Hypothalamus (tissue), 51 donors: Measurements from ENCODE around the gene MEPCE.

Source experiments
- DNase-seq, 51 donors: peaks; one replicate each; lab custom pipeline; 2025; lab: John Stamatoyannopoulos, UW

Gene MEPCE

DNA sequence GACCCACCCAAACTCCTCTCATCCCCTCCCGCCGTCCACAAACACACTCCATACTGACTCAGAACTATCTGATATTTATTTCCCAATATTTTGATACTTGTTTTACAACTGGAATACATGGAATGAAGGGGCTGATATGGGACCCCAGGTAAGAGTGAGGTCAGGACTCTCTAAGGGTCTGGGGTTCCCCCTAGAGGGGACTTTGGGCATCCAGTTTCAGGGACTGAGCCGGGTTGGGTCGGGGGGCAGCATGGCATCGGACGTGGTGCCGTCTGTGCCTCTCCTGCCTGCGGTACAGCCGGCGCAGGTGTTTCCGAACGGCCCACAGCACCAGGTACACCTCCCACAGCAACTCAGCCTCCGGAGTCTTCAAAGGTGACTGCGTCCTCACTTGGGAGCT lies 26.9 kb downstream of the MEPCE start:
- no peak for DNase-seq

DNA sequence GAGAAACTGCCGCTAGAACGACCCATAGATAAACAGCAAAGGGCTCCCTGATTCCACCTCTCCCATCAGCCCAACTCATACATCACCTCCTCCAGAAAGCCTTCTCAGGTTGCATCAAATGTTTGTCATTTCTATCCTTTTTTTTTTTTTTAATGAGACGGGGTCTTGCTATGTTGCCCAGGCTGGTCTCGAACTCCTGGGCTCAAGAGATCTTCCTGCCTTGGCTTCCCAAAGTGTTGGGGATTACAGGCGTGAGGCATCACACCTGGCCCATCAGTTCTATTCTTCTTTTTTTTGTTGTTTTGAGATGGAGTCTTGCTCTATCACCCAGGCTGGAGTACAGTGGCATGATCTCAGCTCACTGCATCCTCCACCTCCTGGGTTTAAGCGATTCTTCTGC lies 27.4 kb downstream of the MEPCE start:
- DNase-seq: no peak

DNA sequence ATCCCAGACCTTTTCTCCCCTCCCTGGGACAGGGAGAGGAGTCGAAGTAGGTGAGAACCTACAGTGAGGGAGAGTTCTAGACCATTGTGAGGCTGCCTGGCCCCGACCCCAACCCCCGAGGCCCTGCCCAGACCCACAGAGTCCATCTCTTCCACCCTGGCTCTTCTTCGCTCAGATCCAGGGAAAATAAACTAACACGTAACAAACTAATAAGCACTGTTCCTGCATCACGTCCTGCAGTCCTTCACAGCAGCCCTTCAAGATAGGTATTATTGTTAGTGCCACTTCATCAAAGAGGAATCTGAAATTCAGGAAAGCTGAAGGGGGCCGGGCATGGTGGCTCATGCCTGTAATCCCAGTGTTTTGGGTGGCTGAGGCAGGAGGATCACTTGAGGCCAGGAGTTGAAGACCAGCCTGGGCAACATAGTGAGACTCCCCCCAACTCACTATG lies 34.6 kb downstream of the MEPCE start, which contains the start of gene SPACDR:
Gene SPACDR, minus strand, starts transcription at position 51 of the 451 bp plus-strand sequence. CDS start 235 bp downstream, outside the sequence.
- DNase-seq: no peak

DNA sequence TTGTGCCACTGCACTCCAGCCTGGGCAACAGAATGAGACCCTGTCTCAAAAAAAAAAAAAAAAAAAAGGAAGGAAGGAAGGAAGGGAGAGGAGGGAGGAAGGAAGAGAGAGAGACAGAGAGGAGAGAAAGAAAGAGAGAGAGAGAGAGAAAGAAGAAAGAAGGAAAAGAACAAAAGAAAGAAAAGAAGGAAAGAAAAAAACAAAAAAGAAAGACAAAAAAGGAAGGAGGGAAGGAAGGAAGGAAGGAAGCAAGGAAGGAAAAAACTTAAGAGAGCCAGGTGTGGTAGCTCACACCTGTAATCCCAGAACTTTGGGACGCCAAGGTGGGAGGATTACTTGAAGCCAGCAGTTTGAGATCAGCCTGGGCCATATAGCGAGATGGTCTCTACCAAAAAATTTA lies 35.2 kb downstream of the MEPCE start:
- no peak for DNase-seq

DNA sequence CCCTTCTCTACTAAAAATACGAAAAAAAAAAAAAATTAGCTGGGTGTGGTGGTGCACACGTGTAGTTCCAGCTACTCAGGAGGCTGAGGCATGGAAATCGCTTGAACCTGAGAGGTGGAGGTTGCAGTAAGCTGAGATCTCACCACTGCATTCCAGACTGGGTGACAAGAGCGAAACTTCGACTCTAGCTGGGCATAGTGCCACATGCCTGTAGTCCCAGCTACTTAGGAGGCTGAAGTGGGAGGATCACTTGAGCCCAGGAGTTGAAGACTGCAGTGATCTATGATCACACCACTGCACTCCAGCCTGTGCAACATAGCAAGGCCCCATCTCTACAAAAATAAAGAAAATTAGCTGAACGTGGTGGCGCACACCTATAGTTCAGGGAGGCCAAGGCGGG lies 35.7 kb downstream of the MEPCE start:
- DNase-seq: no peak

DNA sequence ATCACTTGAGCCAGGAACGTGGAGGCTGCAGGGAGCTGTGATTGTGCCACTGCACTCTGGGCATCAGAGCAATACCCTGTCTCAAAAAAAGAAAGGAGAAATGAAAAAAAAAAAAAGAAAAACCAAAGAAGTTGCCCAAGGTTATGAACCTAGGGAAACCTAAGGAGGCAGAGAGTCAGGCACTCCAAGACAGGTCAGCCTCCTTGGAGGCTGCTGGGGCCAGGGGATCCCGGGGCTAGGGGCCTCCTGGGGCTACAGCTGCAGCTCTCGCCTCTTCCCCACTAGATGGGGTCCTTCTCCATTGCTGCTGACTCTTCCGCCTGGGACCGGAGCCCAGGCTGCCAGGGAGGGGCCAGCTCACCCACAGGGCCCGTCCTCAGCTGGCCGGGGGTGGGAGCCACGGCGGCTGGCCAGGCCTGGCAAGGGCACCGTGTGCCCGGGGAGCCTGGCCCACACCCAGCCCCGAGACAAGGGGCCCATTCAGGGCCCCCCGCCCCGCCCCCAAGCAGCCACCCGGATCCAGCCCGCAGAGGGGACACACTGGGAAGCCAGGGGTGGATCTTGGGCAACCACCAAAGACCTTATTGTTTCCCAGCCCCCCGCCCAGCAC lies 36.2 kb downstream of the MEPCE start:
- DNase-seq: peak; percentile 26 to 98 (median 92)

DNA sequence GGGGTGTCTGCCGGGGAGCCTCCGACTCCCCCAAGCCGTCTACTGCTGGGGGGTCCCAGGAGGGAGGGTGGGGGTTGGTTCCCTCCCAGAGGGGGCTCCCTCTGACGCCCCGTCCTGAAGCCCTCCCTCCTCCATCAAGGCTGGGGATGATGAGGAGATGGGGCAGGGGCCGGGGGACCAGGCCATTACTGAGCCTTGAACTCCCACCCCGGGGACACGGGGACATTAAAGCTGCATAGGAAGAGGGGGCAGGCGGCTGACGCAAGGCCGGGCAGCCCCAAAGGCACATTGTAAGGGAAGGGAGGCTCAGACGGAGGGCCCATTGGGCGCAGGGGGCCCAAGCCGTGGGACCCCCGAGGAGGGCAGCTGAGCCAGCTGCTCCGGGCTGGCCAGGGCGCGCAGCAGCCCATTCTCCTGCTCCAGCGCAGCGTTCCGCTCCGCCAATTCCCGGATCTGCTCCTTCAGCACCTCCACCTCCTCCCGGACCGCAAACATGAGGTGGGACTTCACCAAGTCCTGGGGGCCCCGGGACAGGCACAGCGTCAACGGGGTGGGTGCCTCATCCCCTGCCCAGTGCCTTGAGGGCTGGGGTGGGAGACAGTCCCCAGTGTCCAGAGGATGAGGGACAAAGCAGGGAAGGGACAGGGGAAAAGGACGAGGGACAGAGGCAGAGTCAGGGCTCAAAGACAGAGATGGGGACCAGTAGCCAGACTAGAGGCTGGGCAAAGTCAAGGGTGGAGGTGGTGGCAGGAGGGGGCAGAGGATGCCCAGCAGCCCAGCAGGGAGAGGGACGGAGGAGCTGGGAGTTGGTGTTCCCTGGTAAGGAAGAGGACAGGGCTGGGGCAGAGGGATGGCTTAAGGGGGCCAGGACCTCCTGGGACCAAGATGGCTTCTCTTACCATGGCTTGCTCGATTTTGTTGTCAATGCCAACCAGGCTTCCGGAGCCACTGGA lies 37.3 kb downstream of the MEPCE start:
- peak in 12 of 51 donors; percentile 14 to 67 (median 37) for DNase-seq

DNA sequence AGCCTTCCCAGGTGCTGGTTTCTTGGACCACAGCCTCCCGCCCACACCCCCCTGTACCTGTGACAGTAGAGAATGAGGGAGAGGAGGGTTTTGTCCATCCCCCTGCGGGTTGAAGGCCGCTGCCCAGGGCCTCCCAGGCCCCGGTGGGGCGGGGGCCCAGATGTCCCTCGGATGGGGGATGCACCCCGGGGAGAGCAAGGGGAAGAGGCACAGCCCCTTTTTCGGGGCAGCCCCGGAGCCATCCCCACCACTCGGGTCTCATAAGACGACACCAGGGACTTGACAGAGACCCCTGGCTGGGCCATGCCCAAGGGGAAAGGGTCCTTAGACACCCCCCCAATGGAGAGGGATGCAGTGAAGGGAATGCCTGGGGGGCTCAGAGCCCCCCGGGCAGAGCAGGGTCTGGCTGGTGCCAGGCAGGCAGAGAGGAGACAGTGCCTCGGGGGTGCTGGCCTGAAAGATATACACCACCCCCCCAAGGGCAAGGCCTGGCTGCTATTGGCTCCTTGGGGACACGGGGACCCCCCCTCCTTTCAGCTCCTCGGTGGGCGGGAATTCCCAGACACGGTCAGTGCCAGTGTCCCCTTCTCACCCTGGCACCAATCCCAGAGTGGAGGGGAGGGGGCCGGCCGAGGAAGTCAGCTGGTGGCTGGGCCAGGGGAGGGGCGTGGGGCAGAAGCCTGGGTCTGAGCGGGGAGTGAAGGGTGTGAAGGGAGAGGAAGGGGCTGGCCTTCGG lies 38.2 kb downstream of the MEPCE start:
- peak; percentile 38 to 99 (median 94) for DNase-seq

DNA sequence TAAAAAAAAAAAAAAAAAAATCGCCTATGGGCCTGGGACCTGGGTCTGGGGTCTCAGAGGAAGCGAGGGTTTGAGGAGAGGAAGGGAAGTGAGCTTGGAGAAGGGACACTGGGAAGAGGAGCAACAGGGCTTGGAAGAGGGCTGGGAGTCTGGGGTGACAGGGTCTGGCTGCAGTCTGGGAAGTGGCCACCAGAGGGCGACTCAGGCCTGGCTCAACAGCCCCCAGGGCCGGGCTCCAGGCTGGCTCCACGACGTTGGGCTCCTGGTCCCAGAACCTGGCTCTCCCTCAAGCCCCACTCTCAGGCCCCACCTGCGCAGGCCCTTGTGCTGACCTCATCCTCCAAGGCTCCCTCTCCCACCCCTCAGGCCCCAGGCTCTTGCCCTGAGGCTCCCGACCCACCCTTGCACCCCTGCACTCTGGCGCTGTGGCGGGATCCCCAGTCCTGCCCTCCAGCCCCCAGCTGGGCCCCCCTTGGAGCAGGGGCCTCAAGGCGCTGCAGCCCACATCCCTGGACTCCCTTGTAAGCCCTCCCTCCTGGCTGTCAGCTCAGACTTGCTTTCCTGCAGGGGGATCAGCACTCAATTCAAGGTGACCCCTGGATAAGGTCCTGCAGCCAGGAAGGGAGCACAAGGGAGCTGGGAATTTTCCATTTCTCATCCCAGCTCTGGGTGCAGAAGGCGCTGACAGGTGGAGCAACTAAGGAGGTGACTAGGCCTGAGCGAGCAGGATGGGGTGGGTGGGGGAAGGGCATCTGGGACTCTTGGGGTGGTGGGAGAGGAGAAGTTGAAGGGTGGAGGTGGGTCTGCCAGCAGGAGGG lies 39.8 kb downstream of the MEPCE start:
- peak; percentile 21 to 94 (median 80) for DNase-seq

DNA sequence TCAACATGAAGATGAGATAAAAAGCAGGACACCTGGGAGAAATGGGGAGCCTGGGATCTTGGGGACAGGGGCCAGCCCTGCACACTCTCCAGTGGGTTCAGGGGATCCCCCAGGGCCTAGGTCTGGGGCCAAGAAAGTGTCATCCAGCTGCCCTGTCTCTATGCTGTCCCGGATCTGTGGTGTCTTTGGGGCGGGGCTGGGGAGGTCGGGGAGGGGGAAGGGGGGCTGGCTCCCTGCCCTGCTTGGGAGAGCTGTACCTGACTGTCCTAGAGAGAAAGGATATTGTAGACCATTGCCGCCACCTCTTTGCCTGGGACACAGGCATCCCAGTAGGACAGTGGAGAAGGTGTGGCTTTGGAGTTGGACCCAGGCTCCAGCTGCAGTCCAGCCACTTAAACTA lies 41.4 kb downstream of the MEPCE start:
- no peak for DNase-seq

DNA sequence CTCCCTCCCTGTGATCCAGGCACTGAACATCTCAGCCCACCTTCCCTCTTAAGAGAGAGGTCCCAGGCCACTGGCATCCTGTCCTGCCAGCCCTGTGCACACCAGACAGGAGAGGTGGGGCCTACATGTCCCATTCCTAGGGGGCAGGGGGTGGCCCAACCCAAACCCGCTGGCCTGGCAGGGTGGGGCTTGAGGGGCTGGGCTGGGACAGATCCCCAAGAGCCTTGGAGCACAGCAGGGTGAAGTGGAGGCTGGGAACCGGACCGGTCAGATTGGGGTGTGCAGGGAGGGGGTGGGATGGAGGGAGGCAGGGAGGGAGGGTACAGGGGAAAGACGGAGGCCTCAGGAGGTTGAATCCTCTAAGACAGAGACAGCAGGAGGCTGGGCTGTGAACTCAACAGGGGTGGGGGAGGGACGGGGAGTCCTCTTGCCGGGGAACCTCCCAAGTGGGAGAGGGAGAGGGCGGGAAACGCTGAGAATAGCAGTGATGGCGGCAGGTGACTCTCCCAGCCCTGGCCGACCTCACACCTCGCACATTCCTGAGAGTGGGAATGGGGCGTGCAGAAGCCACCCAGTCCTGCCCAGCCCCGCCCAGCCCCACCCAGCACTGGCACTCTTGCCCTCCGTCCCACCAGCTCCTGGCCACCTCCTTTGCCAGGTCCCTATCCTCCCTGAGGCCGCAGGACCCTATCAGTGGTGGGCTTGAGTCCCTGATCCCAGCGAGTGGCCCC lies 42.7 kb downstream of the MEPCE start:
- no peak for DNase-seq

DNA sequence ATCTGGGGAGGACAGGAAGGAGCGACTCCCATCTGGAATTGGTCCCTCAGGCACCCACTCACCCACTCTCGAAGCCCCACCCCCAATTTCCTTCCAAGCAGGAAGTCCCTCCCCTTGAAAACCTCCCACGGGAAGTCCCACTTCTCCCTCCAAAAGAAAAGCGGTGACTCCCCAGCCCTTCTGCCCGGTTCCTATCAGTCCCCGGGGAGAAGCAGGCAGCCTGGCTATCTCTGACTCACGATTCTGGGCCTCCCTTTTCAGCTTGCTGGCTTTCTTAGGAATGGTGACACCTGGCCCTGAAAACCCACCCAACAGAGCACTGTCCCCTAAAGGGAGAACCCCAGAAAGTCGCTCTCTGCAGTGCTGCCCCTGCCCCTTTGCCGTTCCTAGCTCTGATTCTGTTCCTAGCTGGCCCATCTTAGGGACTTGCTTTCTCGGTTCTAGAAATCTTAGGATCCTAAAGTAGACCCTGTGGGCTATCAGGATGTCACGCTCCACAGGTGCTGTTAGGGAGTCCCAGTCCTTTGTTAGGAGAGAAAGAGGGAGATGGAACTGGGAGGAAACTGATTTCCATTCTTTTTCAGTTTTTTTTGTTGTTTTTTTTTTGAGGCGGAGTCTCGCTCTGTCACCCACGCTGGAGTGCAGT lies 43.3 kb downstream of the MEPCE start:
- DNase-seq: no peak

DNA sequence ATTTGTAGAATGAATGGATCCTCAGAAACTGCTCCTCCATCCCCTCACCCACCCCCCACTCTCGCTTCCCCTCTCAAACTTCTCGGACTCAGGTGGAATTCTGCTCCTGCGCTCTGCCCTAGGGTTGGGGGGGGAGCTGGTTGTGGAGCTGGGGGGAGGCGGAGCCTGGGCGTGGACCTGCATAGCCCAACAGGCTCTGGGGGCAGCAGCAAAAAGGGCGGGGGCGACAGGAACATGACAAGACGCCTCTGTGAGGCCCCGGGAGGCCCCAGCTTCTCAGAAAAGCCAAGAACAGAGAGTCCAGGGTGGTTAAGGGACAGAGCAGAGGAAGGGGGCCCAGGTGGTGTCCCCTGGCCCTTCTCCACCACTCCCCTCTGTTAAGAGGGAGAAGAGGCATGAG lies 45.9 kb downstream of the MEPCE start:
- peak in 3 of 51 donors; percentile 7 to 41 (median 34) for DNase-seq

DNA sequence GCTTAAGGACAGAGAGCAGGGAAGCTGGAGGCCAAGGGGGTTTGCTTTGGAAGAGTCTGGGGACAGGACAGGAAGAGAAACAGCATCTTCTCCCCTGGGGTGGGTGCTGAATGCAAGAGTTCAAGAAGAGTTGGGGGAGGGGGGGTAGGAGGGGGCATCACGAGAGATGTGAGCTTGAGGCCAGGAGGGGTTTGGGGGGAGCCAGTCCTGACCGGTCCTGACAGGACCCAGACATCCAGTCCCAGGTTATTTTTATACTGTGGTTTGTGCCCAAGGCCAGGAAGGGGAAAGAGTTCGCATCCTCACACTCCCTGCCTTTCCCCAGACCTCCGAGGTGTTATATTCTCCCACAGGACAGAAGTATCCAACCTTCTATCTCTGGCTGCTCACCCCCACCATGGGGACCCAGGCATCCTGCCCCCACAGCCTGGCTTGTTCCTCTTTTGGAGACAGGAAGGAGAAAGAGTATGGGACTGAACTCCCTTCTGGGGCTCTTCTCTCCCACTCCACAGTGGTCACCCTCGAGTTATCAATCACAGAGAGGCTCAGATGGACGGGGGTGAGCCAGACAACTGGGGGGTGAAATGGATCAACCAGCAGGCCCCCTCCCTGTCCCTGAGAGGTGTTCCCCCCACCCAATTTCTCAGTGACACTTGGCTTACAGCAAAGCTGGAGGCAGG lies 46.6 kb downstream of the MEPCE start:
- DNase-seq: no peak

DNA sequence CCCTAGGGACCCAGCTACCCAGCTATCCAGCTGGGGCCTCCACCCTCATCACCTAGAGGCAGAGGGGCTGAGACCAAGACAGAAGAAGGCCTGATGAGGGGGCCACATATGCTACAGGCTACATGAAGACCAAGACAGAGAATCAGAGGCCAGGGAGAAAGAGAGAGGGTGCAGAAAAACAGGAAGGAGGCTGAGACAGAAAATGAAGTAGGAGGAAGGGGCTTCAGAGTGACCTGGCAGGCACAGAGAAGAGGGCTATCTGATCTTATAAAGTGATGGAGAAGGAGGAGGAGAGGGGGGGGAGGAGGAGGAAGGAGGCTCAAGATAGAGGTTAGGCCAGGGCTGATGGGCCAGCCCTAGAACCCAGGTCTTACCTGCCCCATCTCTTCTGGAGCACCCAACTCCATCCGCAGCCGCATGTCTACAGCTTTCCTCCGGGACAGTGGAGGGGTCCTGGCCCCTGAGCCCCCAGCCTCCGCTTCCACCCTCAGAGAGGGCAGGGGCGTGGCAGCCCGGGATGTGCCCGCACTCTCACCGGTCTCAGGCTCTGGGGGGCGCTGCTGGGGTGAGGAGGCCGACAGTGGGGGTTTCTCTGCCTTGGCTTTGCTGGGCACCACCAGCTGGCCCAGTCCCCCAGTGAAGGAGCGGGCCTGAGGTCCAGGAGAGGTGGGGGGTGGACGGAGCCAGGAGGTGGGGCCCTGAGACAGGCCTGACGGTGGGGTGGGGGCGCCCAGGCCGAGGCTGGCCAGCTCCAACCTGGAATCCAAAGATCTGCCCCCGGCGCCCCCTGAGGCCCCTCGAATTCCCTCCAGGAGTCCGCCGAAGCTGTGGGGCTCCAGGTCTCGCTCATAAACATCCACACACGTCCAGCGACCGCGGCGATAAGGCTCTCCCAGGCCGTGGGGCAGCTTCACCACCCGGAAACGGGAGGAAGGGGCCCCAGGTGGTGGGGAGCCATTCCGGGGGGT lies 47.6 kb downstream of the MEPCE start:
- DNase-seq: peak in 4 of 51 donors; percentile 12 to 22 (median 21)

DNA sequence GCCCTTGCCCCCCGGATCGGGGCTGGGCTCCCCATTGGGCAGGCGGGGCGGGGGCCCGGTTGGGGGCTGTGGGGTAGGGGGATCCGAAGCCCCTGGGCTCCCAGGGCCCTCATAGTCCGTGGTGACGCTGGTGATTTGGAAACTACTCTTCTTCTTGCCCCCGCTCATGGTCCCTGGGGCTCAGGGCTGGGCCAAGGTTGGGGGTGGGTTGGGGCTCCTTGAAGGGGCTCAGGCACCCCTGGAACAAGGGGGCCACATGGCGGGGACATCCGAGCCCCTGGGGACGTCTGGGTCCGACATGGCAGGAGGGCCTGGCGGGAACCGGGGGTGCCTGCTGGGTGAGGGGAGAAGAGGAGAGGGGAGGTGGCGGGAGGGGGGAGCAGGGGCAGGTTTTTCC lies 48.2 kb downstream of the MEPCE start:
- DNase-seq: no peak
